ENCODE results near the gene ANKRD52.
"Not testable (repeated sequence)": the region's sequence is repeated elsewhere in the genome, so short reads cannot be mapped to it uniquely, and the experiment has no call there.

Gene ANKRD52

GRCh38 chr12:56220611-56221231, 37.5 kb downstream of the ANKRD52 start:
- Mint-ChIP-seq H3K27me3 (no peaks in the 10 kb centered on the region), H3K4me3 (peak overlapping the region; percentile 97), H3K36me3 (no peaks in the 10 kb centered on the region), H3K9me3 (ENCODE audit: low read depth) (no peaks in the 10 kb centered on the region), H3K27ac (peak overlapping the region; percentile 97), H3K4me1 (ENCODE audit: low read depth) (peaks cover 50% of the 10 kb centered on the region)

- H3K9me3 Mint-ChIP-seq (ENCODE audit: low read depth) = no peaks in the 10 kb centered on the region
- H3K4me3 Mint-ChIP-seq = peak overlapping the region; percentile 54
- no peak overlapping the region for H3K27ac Mint-ChIP-seq
- no peaks in the 10 kb centered on the region for H3K27me3 Mint-ChIP-seq
- H3K36me3 Mint-ChIP-seq = peaks cover 2% of the 10 kb centered on the region
- peaks cover 45% of the 10 kb centered on the region for H3K4me1 Mint-ChIP-seq (ENCODE audit: low read depth)
These were observed 38.3 kb downstream of the ANKRD52 start for GRCh38 chr12:56219840-56220239.

GRCh38 chr12:56216461-56216860, 41.7 kb downstream of the ANKRD52 start:
- Mint-ChIP-seq H3K36me3 (peaks cover 2% of the 10 kb centered on the region), H3K27ac (peak overlapping the region; percentile 61), H3K4me3 (no peak overlapping the region), H3K9me3 (ENCODE audit: low read depth) (no peaks in the 10 kb centered on the region), H3K4me1 (ENCODE audit: low read depth) (peaks cover 20% of the 10 kb centered on the region), H3K27me3 (no peaks in the 10 kb centered on the region)

DNA sequence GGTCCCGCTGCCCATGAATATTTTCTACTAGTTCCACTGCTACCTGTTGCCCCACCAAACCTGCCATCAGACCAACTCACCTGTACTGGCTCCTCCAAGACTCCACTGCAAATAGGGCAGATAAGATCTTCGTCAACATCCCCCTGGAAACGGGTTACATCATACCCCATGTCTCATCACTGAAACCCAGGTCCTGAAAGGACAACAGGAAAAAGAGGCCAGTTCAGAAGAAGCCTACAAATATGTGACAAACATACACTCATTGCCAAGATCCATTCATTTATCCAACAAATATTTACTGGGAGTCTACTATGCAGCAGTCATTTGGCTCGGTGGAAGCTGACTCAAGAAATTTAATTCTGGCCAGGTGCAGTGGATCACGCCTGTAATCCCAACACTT, 44.3 kb downstream of the ANKRD52 start:
- H3K4me3 Mint-ChIP-seq = no peak overlapping the region
- peaks cover 5% of the 10 kb centered on the region for H3K36me3 Mint-ChIP-seq
- no peaks in the 10 kb centered on the region for H3K9me3 Mint-ChIP-seq (ENCODE audit: low read depth)
- peaks cover 8% of the 10 kb centered on the region for H3K4me1 Mint-ChIP-seq (ENCODE audit: low read depth)
- no peaks in the 10 kb centered on the region for H3K27me3 Mint-ChIP-seq
- H3K27ac Mint-ChIP-seq = no peak overlapping the region

DNA sequence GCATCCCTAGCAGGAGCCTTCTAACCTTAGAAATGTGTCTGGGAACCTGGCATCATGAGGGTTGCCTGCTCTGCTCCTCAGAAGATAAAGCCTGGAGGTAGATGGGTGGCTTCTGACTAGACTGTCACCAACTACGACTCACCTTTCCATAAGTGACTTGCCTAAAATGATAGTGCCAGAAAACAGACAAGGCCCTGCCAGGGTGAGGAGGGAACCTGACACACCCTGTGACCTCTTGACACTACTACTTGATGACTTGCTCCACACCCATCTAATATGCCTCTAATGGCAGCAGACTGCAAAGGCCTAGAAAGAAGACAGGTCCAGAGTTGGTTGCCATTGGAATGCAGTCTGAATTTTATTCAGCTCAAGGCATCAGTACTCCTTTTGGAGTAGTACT, 45.8 kb downstream of the ANKRD52 start:
- Mint-ChIP-seq H3K4me1 (ENCODE audit: low read depth) (peaks cover 8% of the 10 kb centered on the region), H3K9me3 (ENCODE audit: low read depth) (no peaks in the 10 kb centered on the region), H3K36me3 (peaks cover 5% of the 10 kb centered on the region), H3K27me3 (no peaks in the 10 kb centered on the region), H3K27ac (no peak overlapping the region), H3K4me3 (no peak overlapping the region)

- H3K27ac Mint-ChIP-seq = no peak overlapping the region
- H3K36me3 Mint-ChIP-seq = peaks cover 3% of the 10 kb centered on the region
- H3K9me3 Mint-ChIP-seq (ENCODE audit: low read depth) = no peaks in the 10 kb centered on the region
These were observed 50.2 kb downstream of the ANKRD52 start for GRCh38 chr12:56208006-56208405.

GRCh38 chr12:56206452-56207166, 51.6 kb downstream of the ANKRD52 start:
- no peaks in the 10 kb centered on the region for H3K4me1 Mint-ChIP-seq (ENCODE audit: low read depth)
- H3K27me3 Mint-ChIP-seq = no peaks in the 10 kb centered on the region
- peaks cover 3% of the 10 kb centered on the region for H3K36me3 Mint-ChIP-seq
- H3K4me3 Mint-ChIP-seq = no peak overlapping the region
- H3K27ac Mint-ChIP-seq = no peak overlapping the region
- no peaks in the 10 kb centered on the region for H3K9me3 Mint-ChIP-seq (ENCODE audit: low read depth)

More at GRCh38 chr12:56208006-56208405, 50.2 kb downstream of the ANKRD52 start:
- H3K4me3 Mint-ChIP-seq = no peak overlapping the region
- no peaks in the 10 kb centered on the region for H3K27me3 Mint-ChIP-seq
- no peaks in the 10 kb centered on the region for H3K4me1 Mint-ChIP-seq (ENCODE audit: low read depth)

GRCh38 chr12:56205445-56205844, 52.7 kb downstream of the ANKRD52 start:
- no peak overlapping the region for H3K4me3 Mint-ChIP-seq
- no peaks in the 10 kb centered on the region for H3K9me3 Mint-ChIP-seq (ENCODE audit: low read depth)
- no peak overlapping the region for H3K27ac Mint-ChIP-seq
- H3K27me3 Mint-ChIP-seq = no peaks in the 10 kb centered on the region
- no peaks in the 10 kb centered on the region for H3K36me3 Mint-ChIP-seq
- H3K4me1 Mint-ChIP-seq (ENCODE audit: low read depth) = no peaks in the 10 kb centered on the region

GRCh38 chr12:56204275-56204674, 53.9 kb downstream of the ANKRD52 start:
- Mint-ChIP-seq H3K4me1 (ENCODE audit: low read depth) (no peaks in the 10 kb centered on the region), H3K27ac (peak overlapping the region; percentile 84), H3K4me3 (no peak overlapping the region), H3K9me3 (ENCODE audit: low read depth) (no peaks in the 10 kb centered on the region), H3K36me3 (no peaks in the 10 kb centered on the region), H3K27me3 (no peaks in the 10 kb centered on the region)

DNA sequence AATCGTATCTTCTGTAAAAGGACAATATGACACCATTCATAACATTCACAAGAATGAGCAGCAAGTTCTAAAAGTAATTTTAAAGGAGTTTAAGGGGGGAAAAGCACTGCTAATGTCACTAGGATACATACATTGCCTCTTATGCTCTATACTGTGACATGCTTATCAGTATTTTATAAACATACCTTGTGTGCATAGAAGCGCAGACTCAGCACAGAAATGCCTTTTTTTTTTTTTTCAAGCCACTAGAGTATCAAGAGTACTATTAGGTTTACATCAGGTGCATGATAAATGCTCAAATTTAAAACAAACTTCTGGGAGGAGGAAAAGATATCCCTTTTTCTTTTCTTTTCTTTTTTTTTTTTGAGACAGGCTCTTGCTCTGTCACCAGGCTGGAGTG, 55.3 kb downstream of the ANKRD52 start:
- Mint-ChIP-seq H3K9me3 (ENCODE audit: low read depth) (no peaks in the 10 kb centered on the region), H3K27ac (no peak overlapping the region), H3K4me1 (ENCODE audit: low read depth) (no peaks in the 10 kb centered on the region), H3K27me3 (no peaks in the 10 kb centered on the region), H3K36me3 (no peaks in the 10 kb centered on the region), H3K4me3 (no peak overlapping the region)

GRCh38 chr12:56202366-56202765, 55.8 kb downstream of the ANKRD52 start:
- H3K4me1 Mint-ChIP-seq (ENCODE audit: low read depth) = no peaks in the 10 kb centered on the region
- no peak overlapping the region for H3K27ac Mint-ChIP-seq
- H3K9me3 Mint-ChIP-seq (ENCODE audit: low read depth) = no peaks in the 10 kb centered on the region
- H3K36me3 Mint-ChIP-seq = no peaks in the 10 kb centered on the region
- H3K27me3 Mint-ChIP-seq = no peaks in the 10 kb centered on the region
- H3K4me3 Mint-ChIP-seq = no peak overlapping the region

DNA sequence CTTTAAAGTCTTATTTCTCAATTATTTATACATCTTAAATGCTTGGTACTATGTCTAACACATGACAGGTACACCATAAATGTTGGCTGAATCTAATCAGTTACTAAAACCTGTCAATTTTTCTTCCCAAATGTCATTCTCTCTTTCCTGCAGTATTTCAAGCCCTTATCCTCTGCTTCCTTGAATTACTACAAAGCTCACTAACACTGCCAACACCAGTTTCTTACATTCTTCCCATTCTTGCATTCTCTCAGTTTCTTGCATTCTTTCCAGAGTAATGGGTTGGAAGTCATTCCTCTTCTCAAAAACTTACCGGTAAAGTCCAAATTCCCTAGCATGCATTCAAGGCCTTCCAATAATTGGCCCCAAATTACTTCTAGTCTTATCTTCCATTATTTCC, 59.3 kb downstream of the ANKRD52 start:
- Mint-ChIP-seq H3K27ac (peak overlapping the region; percentile 7), H3K4me3 (no peak overlapping the region), H3K27me3 (no peaks in the 10 kb centered on the region), H3K4me1 (ENCODE audit: low read depth) (peaks cover 2% of the 10 kb centered on the region), H3K36me3 (peaks cover 5% of the 10 kb centered on the region), H3K9me3 (ENCODE audit: low read depth) (no peaks in the 10 kb centered on the region)

GRCh38 chr12:56197921-56198635, 60.1 kb downstream of the ANKRD52 start:
- peaks cover 6% of the 10 kb centered on the region for H3K4me1 Mint-ChIP-seq (ENCODE audit: low read depth)
- peak overlapping the region; percentile 0 for H3K27ac Mint-ChIP-seq
- H3K36me3 Mint-ChIP-seq = peaks cover 5% of the 10 kb centered on the region
- no peaks in the 10 kb centered on the region for H3K27me3 Mint-ChIP-seq
- H3K9me3 Mint-ChIP-seq (ENCODE audit: low read depth) = no peaks in the 10 kb centered on the region
- no peak overlapping the region for H3K4me3 Mint-ChIP-seq

DNA sequence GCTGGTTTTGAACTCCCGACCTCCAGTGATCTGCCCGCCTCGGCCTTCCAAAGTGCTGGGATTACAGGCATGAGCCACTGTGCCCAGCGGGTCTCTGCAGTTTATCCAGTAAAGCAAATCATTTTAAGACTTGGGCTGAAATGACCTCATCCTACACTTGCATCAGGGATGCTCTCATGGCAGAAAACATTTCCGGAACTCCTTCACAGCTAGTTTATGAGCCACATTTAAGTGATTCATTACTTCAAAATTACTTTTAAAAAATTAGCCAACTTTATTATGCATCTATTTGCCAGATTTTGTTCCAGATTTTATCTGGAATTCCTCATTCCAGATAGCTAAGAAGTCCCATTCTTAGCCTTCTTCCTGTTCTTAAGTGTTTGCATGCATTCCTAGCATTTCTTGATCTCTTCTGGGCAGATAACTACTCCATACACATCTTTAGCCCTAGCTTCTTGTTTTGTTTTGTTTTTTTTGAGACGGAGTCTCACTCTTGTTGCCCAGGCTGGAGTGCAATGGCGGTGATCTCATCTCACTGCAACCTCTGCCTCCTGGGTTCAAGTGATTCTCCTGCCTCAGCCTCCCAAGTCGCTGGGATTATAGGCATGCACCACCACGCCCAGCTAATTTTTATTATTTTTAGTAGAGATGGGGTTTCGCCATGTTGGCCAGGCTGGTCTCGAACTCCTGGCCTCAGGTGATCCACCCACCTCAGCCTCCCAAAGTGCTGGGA, 61.2 kb downstream of the ANKRD52 start:
- not testable (repeated sequence) for H3K4me3 Mint-ChIP-seq; H3K27me3 Mint-ChIP-seq; H3K36me3 Mint-ChIP-seq; H3K9me3 Mint-ChIP-seq (ENCODE audit: low read depth); H3K27ac Mint-ChIP-seq
- peaks cover 12% of the 10 kb centered on the region for H3K4me1 Mint-ChIP-seq (ENCODE audit: low read depth)
